Measurements from ENCODE around the gene ZMYND15. TPM values are rescaled to one million over a fixed set of nuclear protein-coding genes. Genes with fewer than 3 reads are reported as not detected.

The ZMYND15 gene
- total and polyA plus RNA-seq, 2 of the 13 experiments (the other 11 are each of a cell fraction or from before 2014, with no cell fraction given): 0.24 to 2.7 TPM

DNA sequence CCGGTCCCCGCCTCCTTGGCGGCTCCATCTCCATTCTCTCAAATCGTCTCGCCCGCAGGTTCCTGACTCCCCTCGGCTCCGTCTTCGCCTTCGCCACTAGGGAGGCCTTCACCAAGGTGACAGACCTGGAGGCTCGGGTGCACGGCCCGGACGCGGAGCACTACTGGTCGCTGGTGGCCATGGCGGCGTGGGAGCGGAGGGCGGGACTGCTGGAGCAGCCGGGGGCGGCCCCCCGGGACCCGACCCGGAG, 50.0 kb downstream of the ZMYND15 start (continued):
- TF ChIP-seq ZNF574 (CRISPR knock-in tag; IDR thresholded peaks at IDR 0.05) (no peak), CBX1 (IDR thresholded peaks at IDR 0.05; ENCODE audit: low read depth) (no peak), ASH2L (IDR thresholded peaks at IDR 0.05; ENCODE audit: insufficient read length, low read depth, low read length) (no peak), PAWR (CRISPR knock-in tag; IDR thresholded peaks at IDR 0.05; ENCODE audit: borderline replicate concordance) (no peak), PHF20 (CRISPR knock-in tag; IDR thresholded peaks at IDR 0.05) (no peak), TSC22D2 (CRISPR knock-in tag; IDR thresholded peaks at IDR 0.05; ENCODE audit: borderline replicate concordance) (no peak), ZNF263 (CRISPR knock-in tag; IDR thresholded peaks at IDR 0.05) (no peak), TRIM24 (CRISPR knock-in tag; IDR thresholded peaks at IDR 0.05) (no peak), CENPT (CRISPR knock-in tag; IDR thresholded peaks at IDR 0.05; ENCODE audit: low read depth) (no peak), HMG20B (CRISPR knock-in tag; conservative IDR thresholded peaks at IDR 0.05) (no peak), ZNF891 (CRISPR knock-in tag; IDR thresholded peaks at IDR 0.05) (0 out of 2 replicates have a peak, but pooled peaks have one; percentile 8), CSRNP2 (CRISPR knock-in tag; conservative IDR thresholded peaks at IDR 0.05; ENCODE audit: low read depth) (no peak), KDM2A (CRISPR knock-in tag; IDR thresholded peaks at IDR 0.05; ENCODE audit: borderline replicate concordance, low read depth) (no peak), MED8 (CRISPR knock-in tag; IDR thresholded peaks at IDR 0.05; ENCODE audit: insufficient replicate concordance) (peak; percentile 45), ZNF790 (CRISPR knock-in tag; IDR thresholded peaks at IDR 0.05; ENCODE audit: borderline replicate concordance) (peak; percentile 83; the same call in 1 of the 2 replicates), ZFX (CRISPR knock-in tag; IDR thresholded peaks at IDR 0.05; ENCODE audit: low read depth) (no peak), ZNF317 (CRISPR knock-in tag; IDR thresholded peaks at IDR 0.05) (0 out of 2 replicates have a peak, but pooled peaks have one; percentile 55), ZNF362 (CRISPR knock-in tag; IDR thresholded peaks at IDR 0.05; ENCODE audit: borderline replicate concordance) (no peak), FLYWCH1 (CRISPR knock-in tag; IDR thresholded peaks at IDR 0.05) (no peak), ZNF256 (CRISPR knock-in tag; conservative IDR thresholded peaks at IDR 0.05) (no peak), SIX1 (CRISPR knock-in tag; IDR thresholded peaks at IDR 0.05; ENCODE audit: borderline replicate concordance) (no peak), SP140L (CRISPR knock-in tag; IDR thresholded peaks at IDR 0.05; ENCODE audit: borderline replicate concordance) (no peak), ZNF616 (CRISPR knock-in tag; IDR thresholded peaks at IDR 0.05; ENCODE audit: low read depth) (0 out of 2 replicates have a peak, but pooled peaks have one; percentile 19)
- TF ChIP-seq, protein P1, sequence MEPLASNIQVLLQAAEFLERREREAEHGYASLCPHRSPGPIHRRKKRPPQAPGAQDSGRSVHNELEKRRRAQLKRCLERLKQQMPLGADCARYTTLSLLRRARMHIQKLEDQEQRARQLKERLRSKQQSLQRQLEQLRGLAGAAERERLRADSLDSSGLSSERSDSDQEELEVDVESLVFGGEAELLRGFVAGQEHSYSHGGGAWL (CRISPR knock-in tag; IDR thresholded peaks at IDR 0.05): no peak
- TF ChIP-seq, protein P2, sequence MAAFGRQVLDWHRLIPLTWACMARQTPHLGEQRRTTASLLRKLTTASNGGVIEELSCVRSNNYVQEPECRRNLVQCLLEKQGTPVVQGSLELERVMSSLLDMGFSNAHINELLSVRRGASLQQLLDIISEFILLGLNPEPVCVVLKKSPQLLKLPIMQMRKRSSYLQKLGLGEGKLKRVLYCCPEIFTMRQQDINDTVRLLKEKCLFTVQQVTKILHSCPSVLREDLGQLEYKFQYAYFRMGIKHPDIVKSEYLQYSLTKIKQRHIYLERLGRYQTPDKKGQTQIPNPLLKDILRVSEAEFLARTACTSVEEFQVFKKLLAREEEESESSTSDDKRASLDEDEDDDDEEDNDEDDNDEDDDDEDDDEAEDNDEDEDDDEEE (CRISPR knock-in tag; IDR thresholded peaks at IDR 0.05): no peak
